ENCODE data around the gene HHAT. TPM values are rescaled to one million over a fixed set of nuclear protein-coding genes. Genes with fewer than 3 reads are reported as not detected.
A peak's percentile ranks its signal among the peaks of the same experiment; 100 is the strongest.

Gene HHAT
- total and polyA plus RNA-seq, 2 of the 13 experiments (the other 11 are each of a cell fraction or from before 2014, with no cell fraction given), result 2.6 to 4.9 TPM

GRCh38 chr1:210676539-210676938 lies 347.8 kb downstream of the HHAT start:
- no peak overlapping the region for H3K9ac ChIP-seq (ENCODE audit: insufficient read depth, low read depth, low read length)
- H3K36me3 ChIP-seq (replicated peaks in 1 of 2; ENCODE audit: control insufficient read depth in 1 of 2, insufficient read depth in 2 of 2, low read length in 2 of 2), result no peaks in the 10 kb centered on the region
- H3K4me2 ChIP-seq (ENCODE audit: low read depth, low read length), result no peak overlapping the region
- TF ChIP-seq MAFK (conservative IDR thresholded peaks at IDR 0.05 in 1 of 2, IDR thresholded peaks at IDR 0.05 in 1 of 2; ENCODE audit: low read length in 2 of 2) (peak; percentile 81 to 87), HBP1 (CRISPR knock-in tag; IDR thresholded peaks at IDR 0.05; ENCODE audit: low read depth) (no peak), ZNF546 (CRISPR knock-in tag; conservative IDR thresholded peaks at IDR 0.05) (no peak), ZSCAN22 (CRISPR knock-in tag; IDR thresholded peaks at IDR 0.05) (no peak), ZSCAN31 (CRISPR knock-in tag; IDR thresholded peaks at IDR 0.05; ENCODE audit: low read depth) (no peak), ZNF234 (CRISPR knock-in tag; conservative IDR thresholded peaks at IDR 0.05) (no peak), JARID2 (CRISPR knock-in tag; IDR thresholded peaks at IDR 0.05; ENCODE audit: insufficient replicate concordance) (no peak), PLRG1 (conservative IDR thresholded peaks at IDR 0.05) (no peak), MAFF (IDR thresholded peaks at IDR 0.05; ENCODE audit: low read depth, low read length) (peak; percentile 78)
- TF ChIP-seq, protein P1, sequence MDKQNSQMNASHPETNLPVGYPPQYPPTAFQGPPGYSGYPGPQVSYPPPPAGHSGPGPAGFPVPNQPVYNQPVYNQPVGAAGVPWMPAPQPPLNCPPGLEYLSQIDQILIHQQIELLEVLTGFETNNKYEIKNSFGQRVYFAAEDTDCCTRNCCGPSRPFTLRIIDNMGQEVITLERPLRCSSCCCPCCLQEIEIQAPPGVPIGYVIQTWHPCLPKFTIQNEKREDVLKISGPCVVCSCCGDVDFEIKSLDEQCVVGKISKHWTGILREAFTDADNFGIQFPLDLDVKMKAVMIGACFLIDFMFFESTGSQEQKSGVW (CRISPR knock-in tag; IDR thresholded peaks at IDR 0.05; ENCODE audit: borderline replicate concordance), result no peak
- intact Hi-C loops (cut with micrococcal nuclease; ENCODE audit: unreplicated experiment), result no loop called here
- no peak for FAIRE-seq
- H3K9me3 ChIP-seq (ENCODE audit: low read length), result no peaks in the 10 kb centered on the region
- in situ Hi-C loops (cut with HindIII; ENCODE audit: extremely low pct_ligation_motif_present, low pct_unique_long_range_greater_than_20kb), result no loop called here
- no peak overlapping the region for H3K4me3 ChIP-seq (replicated peaks in 1 of 3; ENCODE audit: insufficient read depth in 1 of 3, low read depth in 2 of 3, low read length in 3 of 3)
- DNase-seq (ENCODE audit: low spot score), result no peak
- POLR2A ChIA-PET, result no interaction called here
- H3K79me2 ChIP-seq (ENCODE audit: insufficient read depth, low read length), result no peaks in the 10 kb centered on the region
- CTCF ChIA-PET (ENCODE audit: low intra/inter-chr PET ratio, low total read pairs), result no interaction called here
- 77% methylated on average over 3 of the region's 3 CpGs for WGBS (ENCODE audit: low lambda C conversion rate)
- no peak for ATAC-seq
- no peaks in the 10 kb centered on the region for H4K20me1 ChIP-seq (ENCODE audit: insufficient read depth, low read length)
- no peaks in the 10 kb centered on the region for H3K27me3 ChIP-seq (ENCODE audit: control insufficient read depth in 1 of 2, insufficient read depth in 2 of 2, low read length in 2 of 2)
- H3K4me1 ChIP-seq (ENCODE audit: insufficient read depth, low read length), result no peaks in the 10 kb centered on the region
- BruUV-seq (replicated peaks), result no TSS peak
- H3K27ac ChIP-seq (ENCODE audit: extremely low read length, insufficient read depth, low read length), result no peak overlapping the region
- no peak overlapping the region for H2AFZ ChIP-seq (ENCODE audit: low read length)
